OCI-LY1 (cell line): ENCODE data around the gene PCNX3.

ENCODE experiments used
- EZH2 ChIP-seq: fragments of 200-600 bp; sonication (generic), shearing (Covaris generic); IDR thresholded peaks from 2 replicates; pipeline ENCODE4 v1.8.0; 2017; ENCODE audit warnings: borderline replicate concordance, mixed run types, mild to moderate bottlenecking, antibody characterized with exemption, low read length, moderate library complexity, mixed read lengths
- TF ChIP-seq, protein P1 (sequence below): fragments of 200-600 bp; sonication (generic), shearing (Covaris generic); IDR thresholded peaks from 2 replicates; pipeline ENCODE4 v1.5.1; 2017; ENCODE audit warnings: mild to moderate bottlenecking, antibody characterized with exemption, low read length, moderate library complexity, mixed read lengths

- TF ChIP-seq, protein P1, sequence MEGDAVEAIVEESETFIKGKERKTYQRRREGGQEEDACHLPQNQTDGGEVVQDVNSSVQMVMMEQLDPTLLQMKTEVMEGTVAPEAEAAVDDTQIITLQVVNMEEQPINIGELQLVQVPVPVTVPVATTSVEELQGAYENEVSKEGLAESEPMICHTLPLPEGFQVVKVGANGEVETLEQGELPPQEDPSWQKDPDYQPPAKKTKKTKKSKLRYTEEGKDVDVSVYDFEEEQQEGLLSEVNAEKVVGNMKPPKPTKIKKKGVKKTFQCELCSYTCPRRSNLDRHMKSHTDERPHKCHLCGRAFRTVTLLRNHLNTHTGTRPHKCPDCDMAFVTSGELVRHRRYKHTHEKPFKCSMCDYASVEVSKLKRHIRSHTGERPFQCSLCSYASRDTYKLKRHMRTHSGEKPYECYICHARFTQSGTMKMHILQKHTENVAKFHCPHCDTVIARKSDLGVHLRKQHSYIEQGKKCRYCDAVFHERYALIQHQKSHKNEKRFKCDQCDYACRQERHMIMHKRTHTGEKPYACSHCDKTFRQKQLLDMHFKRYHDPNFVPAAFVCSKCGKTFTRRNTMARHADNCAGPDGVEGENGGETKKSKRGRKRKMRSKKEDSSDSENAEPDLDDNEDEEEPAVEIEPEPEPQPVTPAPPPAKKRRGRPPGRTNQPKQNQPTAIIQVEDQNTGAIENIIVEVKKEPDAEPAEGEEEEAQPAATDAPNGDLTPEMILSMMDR, result no peak
- no peak for TF ChIP-seq EZH2
These were observed 31.6 kb downstream of the PCNX3 start for GRCh38 chr11:65646958-65647701.
